HL-60/S4 treated with phorbol 12-myristate 13-acetate at 8.2 ng/mL for 4 days and 3 days (cell line): ENCODE measurements around the gene PHTF2.
"Not testable (repeated sequence)": the region's sequence is repeated elsewhere in the genome, so short reads cannot be mapped to it uniquely, and the experiment has no call there.

Experiments
- in situ Hi-C: fragments of 300-500 bp; cut with MboI; formaldehyde crosslinking; loops from 2 replicates; pipeline ENCODE4 v1.15.0; 2022; ENCODE audit warnings: low sequenced_read_pairs

The PHTF2 gene

GRCh38 chr7:77873416-77874327 lies 75.1 kb downstream of the PHTF2 start:
- in situ Hi-C loops: not testable (repeated sequence)

- in situ Hi-C loops: no loop called here
Measured at GRCh38 chr7:77877791-77878190, 79.2 kb downstream of the PHTF2 start.

DNA sequence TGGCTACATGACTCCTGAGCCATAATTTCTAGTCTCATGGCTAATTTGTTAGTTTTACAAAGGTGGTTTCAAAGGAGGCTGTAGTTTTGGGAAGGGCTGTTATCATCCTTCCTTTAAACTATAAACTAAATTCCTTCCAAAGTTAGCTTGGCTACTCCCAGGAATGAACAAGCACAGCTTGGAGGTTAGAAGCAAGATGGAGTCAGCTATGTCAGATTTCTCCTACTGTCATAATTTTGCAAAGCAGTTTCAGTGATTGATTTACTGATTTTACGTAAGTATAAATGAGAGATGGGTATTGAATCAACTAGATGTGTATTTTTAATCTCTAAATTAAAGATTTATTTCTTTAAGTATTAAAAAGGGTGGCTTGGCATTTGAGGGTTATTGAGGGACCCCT lies 79.9 kb downstream of the PHTF2 start:
- in situ Hi-C loops: no loop called here

GRCh38 chr7:77879272-77879671 lies 80.7 kb downstream of the PHTF2 start:
- in situ Hi-C loops: no loop called here

DNA sequence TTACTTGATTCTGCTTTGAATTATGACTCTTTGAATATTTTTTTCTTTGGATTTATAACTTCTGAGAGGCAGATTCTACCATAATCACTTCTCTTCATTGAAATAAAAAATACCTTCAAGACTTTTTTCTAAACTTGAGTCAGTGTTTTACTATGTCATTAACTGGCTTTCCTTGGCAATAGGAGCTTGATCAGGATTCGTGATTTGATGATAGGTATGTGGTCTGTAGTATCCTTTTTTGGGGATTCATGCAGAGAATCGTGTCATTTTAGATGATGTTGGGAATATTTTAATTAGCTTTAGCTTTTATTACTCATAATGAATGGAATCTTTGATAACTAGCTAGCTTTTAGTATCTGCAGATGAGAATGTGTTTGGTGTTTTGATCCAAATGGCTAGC lies 83.3 kb downstream of the PHTF2 start:
- in situ Hi-C loops: no loop called here

- in situ Hi-C loops: no loop called here
Measured at GRCh38 chr7:77885155-77885554, 86.6 kb downstream of the PHTF2 start.

DNA sequence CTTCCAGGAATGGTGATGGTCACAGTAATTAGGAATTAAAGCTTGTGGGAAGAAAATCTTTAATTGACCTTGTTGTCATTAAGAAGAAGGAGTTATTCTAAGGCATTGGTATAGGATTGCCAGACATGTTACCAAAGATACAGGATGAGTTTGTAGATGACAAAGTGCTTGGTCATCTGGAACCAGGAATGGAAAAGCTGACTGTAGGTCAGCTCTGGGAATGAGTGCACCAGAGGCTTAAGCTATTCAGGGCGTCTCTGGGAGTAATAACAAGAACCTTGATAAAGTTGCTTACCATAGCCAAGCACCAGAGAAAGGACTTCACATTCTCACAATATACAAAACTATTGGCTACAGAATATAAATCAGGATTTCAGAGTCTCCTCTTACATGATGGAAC lies 89.0 kb downstream of the PHTF2 start:
- in situ Hi-C loops: no loop called here

DNA sequence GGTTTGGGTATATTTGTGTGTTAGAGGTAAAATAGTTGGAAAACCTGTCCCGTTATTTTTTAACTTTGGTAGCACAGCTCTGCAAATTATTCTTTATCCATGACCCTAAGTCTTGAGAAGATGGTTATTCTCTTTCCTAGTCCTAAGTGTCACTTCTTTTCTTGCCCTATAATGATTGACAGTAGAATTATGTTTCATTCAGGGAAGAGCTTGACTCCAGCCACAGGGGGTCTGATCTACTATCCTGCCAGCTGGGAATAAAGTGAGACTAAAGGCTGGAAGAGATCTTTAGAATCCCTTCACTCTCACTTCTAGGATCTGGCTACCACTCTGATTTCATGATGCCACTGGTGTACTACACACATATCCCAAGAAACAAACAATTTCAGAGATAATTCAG lies 90.4 kb downstream of the PHTF2 start:
- in situ Hi-C loops: no loop called here

- in situ Hi-C loops: no loop called here
Measured at GRCh38 chr7:77893813-77894212, 95.2 kb downstream of the PHTF2 start.

DNA sequence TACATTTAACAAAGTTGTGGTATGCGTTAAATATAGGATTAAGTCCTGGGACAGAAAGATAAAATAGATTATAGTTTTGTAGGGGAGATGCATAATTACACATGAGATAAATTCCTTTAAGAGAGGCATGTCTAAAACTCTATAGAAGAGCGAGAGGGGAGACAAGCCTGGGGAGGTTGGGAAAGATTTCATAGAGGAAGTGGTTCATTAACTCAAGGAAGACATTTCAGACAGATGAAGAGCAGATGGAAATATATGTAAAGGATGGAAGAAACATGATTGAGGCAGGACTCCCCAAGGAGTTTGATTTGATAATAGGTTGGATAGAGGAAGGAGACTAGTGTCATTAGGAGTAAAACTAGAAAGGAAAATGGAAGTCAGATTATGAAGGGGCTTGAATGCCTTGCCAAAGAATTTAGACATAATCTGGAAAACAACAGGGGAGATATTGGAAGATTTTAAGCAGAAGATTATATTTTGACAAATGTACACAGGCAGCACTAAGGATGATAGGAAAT lies 96.1 kb downstream of the PHTF2 start:
- in situ Hi-C loops: no loop called here

DNA sequence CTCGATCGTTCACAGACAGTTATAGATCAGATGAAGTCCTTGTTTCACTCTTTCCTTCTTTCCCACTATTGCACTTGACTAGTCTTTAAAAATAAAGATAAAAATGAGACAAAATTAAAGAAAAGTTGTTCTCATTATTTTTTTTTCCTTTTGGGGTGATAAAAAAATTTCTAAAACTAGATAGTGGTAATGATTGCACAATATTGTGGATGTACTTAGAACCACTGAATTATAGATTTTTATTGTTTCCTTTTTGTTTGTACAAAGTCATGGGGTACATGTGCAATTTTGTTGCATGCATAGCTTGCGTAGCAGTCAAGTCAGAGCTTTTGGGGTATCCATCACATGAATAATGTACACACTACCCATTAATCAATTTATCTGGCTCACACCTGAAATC lies 97.3 kb downstream of the PHTF2 start:
- in situ Hi-C loops: no loop called here

GRCh38 chr7:77897004-77897547 lies 98.5 kb downstream of the PHTF2 start:
- in situ Hi-C loops: no loop called here

DNA sequence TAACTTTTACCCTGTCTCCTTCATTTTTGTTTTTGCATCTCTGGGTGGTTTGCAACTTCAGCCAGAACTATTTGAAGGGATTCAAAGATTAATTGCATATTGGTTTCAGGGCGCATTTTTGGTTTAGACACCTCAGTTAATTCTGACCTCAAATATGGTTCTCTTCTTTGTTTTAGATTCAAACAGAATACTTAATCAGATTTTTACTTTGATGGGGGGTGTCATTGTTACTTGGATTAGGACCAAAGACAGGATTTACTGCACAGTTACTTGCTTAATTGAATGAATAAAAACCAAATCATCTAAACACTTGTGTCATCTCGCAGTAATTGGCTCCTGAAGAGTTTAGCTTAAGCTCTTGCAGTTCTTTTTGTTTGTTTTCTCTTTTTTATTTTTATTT lies 100.9 kb downstream of the PHTF2 start:
- in situ Hi-C loops: no loop called here

GRCh38 chr7:77903597-77903996 lies 105.0 kb downstream of the PHTF2 start:
- in situ Hi-C loops: no loop called here

- in situ Hi-C loops: no loop called here
Measured at GRCh38 chr7:77904252-77904651, 105.7 kb downstream of the PHTF2 start.

DNA sequence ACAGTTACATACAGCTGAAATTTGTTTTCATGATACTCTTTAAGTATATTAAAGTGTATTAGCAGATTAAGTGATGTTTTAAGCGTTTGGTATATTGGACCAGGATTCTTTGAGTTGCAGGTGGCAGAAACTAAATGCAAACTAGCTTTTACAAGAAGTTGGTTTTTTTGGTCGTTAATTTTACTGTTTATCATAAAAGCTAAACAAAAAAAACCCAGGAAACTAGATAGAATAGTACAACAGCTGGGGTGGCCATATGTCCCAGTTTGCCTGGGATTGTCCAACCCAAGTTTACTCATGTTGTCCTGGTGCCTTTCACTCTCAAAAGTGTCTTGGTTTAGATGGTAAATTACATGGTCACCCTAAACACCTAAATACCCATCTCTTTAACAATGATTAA lies 108.7 kb downstream of the PHTF2 start:
- in situ Hi-C loops: no loop called here

DNA sequence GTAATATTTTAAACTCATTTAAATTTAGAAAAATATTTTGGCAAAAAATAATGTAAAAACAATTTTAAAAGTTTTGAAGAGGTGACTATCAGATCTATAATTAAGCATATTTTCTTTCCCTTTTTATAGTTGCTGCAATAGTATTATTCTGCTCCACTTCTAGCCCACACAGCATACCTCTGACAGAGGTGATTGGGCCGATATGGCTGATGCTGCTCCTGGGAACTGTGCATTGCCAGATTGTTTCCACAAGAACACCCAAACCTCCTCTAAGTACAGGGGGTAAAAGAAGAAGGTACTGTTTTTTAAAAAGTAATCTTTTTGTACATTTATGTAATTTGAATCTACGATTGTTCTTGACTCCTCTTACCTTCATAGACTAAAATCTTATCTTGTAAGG lies 110.1 kb downstream of the PHTF2 start:
- in situ Hi-C loops: no loop called here

GRCh38 chr7:77910124-77910523 lies 111.6 kb downstream of the PHTF2 start:
- in situ Hi-C loops: no loop called here

- in situ Hi-C loops: no loop called here
Measured at GRCh38 chr7:77912293-77912692, 113.7 kb downstream of the PHTF2 start.

GRCh38 chr7:77913977-77914607 lies 115.5 kb downstream of the PHTF2 start:
- in situ Hi-C loops: no loop called here

GRCh38 chr7:77917500-77918262 lies 119.1 kb downstream of the PHTF2 start:
- in situ Hi-C loops: no loop called here
